ENCODE measurements around the gene STAT1. TPM values are rescaled to one million over a fixed set of nuclear protein-coding genes. Genes with fewer than 3 reads are reported as not detected.

Gene STAT1
- total and polyA plus RNA-seq, 4 donors: 21.6 to 80.1 (median 74.1) TPM

DNA sequence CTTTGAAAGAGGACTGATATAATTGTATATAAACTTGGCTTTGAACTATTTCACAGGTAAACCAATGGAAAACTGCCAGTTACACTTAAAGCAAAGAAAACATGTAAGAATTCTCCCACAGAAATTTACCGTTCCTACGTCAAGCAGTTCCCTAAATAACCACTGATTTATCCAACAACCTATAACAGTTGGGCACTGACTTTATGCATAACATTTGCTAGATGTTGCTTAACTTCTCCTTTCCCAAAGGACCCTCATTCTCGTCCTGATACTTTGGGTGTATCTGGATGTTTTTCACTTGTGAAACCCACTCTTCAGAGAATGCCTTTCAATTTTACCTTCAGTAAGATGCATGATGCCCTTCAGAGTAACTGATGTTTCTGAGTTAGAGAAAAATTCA, 43.8 kb downstream of the STAT1 start:
- DNase-seq (no peak), ATAC-seq (ENCODE audit: insufficient read depth, low FRiP score) (no peak)
- Histone ChIP-seq H3K27me3 (ENCODE audit: control insufficient read depth in 3 of 3, insufficient read depth in 3 of 3, low read length in 2 of 3) (no peaks in the 10 kb centered on the region), H3K4me1 (ENCODE audit: control insufficient read depth in 5 of 5, insufficient read depth in 5 of 5, low read length in 5 of 5) (peaks cover 0 to 10% (median 8%) of the 10 kb centered on the region in 5 donors), H3K27ac (ENCODE audit: low read depth in 1 of 2, low read length in 1 of 2) (no peak overlapping the region), H3K4me3 (no peak overlapping the region), H3K9me3 (ENCODE audit: control insufficient read depth in 4 of 4, insufficient read depth in 3 of 4, low read length in 3 of 4) (no peaks in the 10 kb centered on the region), H3K36me3 (ENCODE audit: control insufficient read depth in 4 of 4, insufficient read depth in 4 of 4, low read length in 4 of 4) (peaks cover 32 to 50% (median 37%) of the 10 kb centered on the region in 4 donors), H3K9ac (ENCODE audit: insufficient read depth in 1 of 2, low read length in 2 of 2) (no peak overlapping the region)
- WGBS, 2 donors: 39 to 75% methylated on average over 3 of the region's 3 CpGs
- TF ChIP-seq, protein P1, sequence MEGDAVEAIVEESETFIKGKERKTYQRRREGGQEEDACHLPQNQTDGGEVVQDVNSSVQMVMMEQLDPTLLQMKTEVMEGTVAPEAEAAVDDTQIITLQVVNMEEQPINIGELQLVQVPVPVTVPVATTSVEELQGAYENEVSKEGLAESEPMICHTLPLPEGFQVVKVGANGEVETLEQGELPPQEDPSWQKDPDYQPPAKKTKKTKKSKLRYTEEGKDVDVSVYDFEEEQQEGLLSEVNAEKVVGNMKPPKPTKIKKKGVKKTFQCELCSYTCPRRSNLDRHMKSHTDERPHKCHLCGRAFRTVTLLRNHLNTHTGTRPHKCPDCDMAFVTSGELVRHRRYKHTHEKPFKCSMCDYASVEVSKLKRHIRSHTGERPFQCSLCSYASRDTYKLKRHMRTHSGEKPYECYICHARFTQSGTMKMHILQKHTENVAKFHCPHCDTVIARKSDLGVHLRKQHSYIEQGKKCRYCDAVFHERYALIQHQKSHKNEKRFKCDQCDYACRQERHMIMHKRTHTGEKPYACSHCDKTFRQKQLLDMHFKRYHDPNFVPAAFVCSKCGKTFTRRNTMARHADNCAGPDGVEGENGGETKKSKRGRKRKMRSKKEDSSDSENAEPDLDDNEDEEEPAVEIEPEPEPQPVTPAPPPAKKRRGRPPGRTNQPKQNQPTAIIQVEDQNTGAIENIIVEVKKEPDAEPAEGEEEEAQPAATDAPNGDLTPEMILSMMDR (IDR thresholded peaks at IDR 0.05; ENCODE audit: control extremely low read depth, extremely low read depth): no peak

DNA sequence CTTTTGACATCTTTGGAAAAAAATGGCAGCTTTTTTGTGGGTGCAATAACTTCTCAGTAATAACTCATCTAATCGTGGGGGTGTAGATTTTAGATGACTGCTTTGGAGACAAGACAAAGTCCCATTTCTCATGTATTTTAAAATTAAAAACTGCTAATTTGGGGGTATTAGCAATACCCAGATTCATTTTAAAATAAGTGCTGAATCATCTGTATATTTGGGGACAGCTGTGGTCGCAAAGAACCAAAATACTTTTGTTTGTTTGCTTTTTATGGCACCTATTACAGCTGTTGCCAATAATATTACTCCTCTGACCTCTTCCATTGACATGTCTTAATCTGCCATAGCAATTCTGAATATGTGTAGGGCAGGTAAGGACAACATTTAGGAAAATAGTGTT, 45.4 kb downstream of the STAT1 start:
- Histone ChIP-seq H3K9ac (ENCODE audit: insufficient read depth in 1 of 2, low read length in 2 of 2) (no peak overlapping the region), H3K27ac (ENCODE audit: low read depth in 1 of 2, low read length in 1 of 2) (no peak overlapping the region), H3K27me3 (ENCODE audit: control insufficient read depth in 3 of 3, insufficient read depth in 3 of 3, low read length in 2 of 3) (no peaks in the 10 kb centered on the region), H3K4me3 (no peak overlapping the region), H3K4me1 (ENCODE audit: control insufficient read depth in 5 of 5, insufficient read depth in 5 of 5, low read length in 5 of 5) (peaks cover 0 to 4% (median 0%) of the 10 kb centered on the region in 5 donors), H3K36me3 (ENCODE audit: control insufficient read depth in 4 of 4, insufficient read depth in 4 of 4, low read length in 4 of 4) (peaks cover 22 to 48% (median 33%) of the 10 kb centered on the region in 4 donors), H3K9me3 (ENCODE audit: control insufficient read depth in 4 of 4, insufficient read depth in 3 of 4, low read length in 3 of 4) (no peaks in the 10 kb centered on the region)
- DNase-seq (no peak), ATAC-seq (ENCODE audit: insufficient read depth, low FRiP score) (no peak)
- 83 to 87% methylated on average over 2 of the region's 2 CpGs for WGBS, 2 donors
- TF ChIP-seq, protein P1 (IDR thresholded peaks at IDR 0.05; ENCODE audit: control extremely low read depth, extremely low read depth): no peak

DNA sequence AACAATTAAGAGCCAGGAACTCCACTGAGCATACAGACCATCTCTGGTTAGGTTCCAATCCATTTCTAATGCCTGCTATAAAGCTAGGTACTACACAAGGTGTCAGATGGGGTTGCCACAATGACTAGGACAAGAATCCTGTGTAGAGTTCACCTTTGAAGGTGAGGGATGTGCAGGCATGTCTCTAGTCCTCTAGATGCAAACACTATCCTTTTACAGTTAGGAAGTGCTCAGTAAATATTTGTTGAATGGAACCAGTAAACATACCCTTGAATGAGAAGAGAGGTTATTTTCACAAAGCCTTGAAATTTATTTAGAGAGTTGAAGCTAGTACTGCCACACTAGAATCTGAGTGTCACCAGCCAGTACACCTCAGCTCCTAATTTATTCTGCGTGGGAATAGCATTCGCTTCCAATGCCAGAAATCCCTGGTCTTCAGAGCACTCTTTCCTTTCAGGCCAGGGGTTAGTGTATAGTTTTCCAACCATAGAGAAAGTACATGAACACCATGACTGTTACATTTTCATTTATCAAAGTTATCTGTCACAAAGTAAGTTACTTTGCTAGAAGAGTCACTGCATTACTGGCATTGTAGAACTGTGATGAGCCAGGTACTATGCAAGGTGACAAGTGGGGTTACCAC, 48.3 kb downstream of the STAT1 start:
- peaks cover 16 to 35% (median 24%) of the 10 kb centered on the region in 4 donors for H3K36me3 ChIP-seq (ENCODE audit: control insufficient read depth in 4 of 4, insufficient read depth in 4 of 4, low read length in 4 of 4)
- WGBS, 2 donors: 88 to 91% methylated on average over 2 of the region's 2 CpGs
- DNase-seq (no peak), ATAC-seq (ENCODE audit: insufficient read depth, low FRiP score) (no peak)
- no peaks in the 10 kb centered on the region for H3K9me3 ChIP-seq (ENCODE audit: control insufficient read depth in 4 of 4, insufficient read depth in 3 of 4, low read length in 3 of 4)
- H3K4me3 ChIP-seq: no peak overlapping the region
- H3K27ac ChIP-seq (ENCODE audit: low read depth in 1 of 2, low read length in 1 of 2): peak overlapping the region in 1 of 2 donors; percentile 21
- TF ChIP-seq, protein P1 (IDR thresholded peaks at IDR 0.05; ENCODE audit: control extremely low read depth, extremely low read depth): no peak
- no peak overlapping the region for H3K9ac ChIP-seq (ENCODE audit: insufficient read depth in 1 of 2, low read length in 2 of 2)
- H3K27me3 ChIP-seq (ENCODE audit: control insufficient read depth in 3 of 3, insufficient read depth in 3 of 3, low read length in 2 of 3): no peaks in the 10 kb centered on the region
- peaks cover 0 to 4% (median 0%) of the 10 kb centered on the region in 5 donors for H3K4me1 ChIP-seq (ENCODE audit: control insufficient read depth in 5 of 5, insufficient read depth in 5 of 5, low read length in 5 of 5)

Measured in lung (tissue), 12 donors.